ENCODE data around the gene COMMD3. TPM values are rescaled to one million over a fixed set of nuclear protein-coding genes. Genes with fewer than 3 reads are reported as not detected.

Gene COMMD3
- total and polyA plus RNA-seq, 2 of the 8 experiments (the other 6 are each of a cell fraction or from before 2014, with no cell fraction given): 2.3 to 2.7 TPM

Small RNAs within 50 kb of the gene (small RNA-seq; reads per million reads assigned to genes)
- not detected for gene AL158211.3 (ENCODE audit: insufficient read depth)

Other genes starting within 250 kb of the COMMD3 start
- not detected in 2 replicates for gene EBLN1, start 98.4 kb upstream of the COMMD3 start, total RNA-seq (2021; fragmentation: NEBNext Ultra II Directional; extraction: Animal tissue kit (Norgen Biotek cat#: 25700))
- gene EBLN1, start 98.4 kb upstream of the COMMD3 start, polyA plus RNA-seq (2011; rRNA removed): not detected in 2 replicates
- gene BMI1, start 4.7 kb downstream of the COMMD3 start, total RNA-seq (2021; fragmentation: NEBNext Ultra II Directional; extraction: Animal tissue kit (Norgen Biotek cat#: 25700)): 7.0 and 10.7 TPM in 2 replicates
- 2.8 and 2.9 TPM in 2 replicates for gene BMI1, start 4.7 kb downstream of the COMMD3 start, polyA plus RNA-seq (2011; rRNA removed)
- gene SPAG6, start 29.1 kb downstream of the COMMD3 start, total RNA-seq (2021; fragmentation: NEBNext Ultra II Directional; extraction: Animal tissue kit (Norgen Biotek cat#: 25700)): 0.34 TPM in 1 of 2 replicates, not detected in the other
- gene SPAG6, start 29.1 kb downstream of the COMMD3 start, polyA plus RNA-seq (2011; rRNA removed): 0.14 TPM in 2 replicates

Measured in H1 (cell line).